CD14-positive monocyte (primary cell): ENCODE results near the gene SH3GL3. TPM values are rescaled to one million over a fixed set of nuclear protein-coding genes. Genes with fewer than 3 reads are reported as not detected.

Experiments
- DNase-seq, 3 donors: peaks; one replicate each; pipeline ENCODE4 v3.0.0-alpha.2; 2011 to 2022
- H2AFZ ChIP-seq: 2 replicates; pipeline ENCODE4 v1.6.0; 2012; ENCODE audit warnings: mild to moderate bottlenecking, low read depth, low read length, inconsistent platforms; ENCODE audit not compliant: insufficient read depth, poor library complexity, severe bottlenecking
- H3K27ac ChIP-seq, 2 donors: 1 replicate in 1 of 2; 2 replicates in 1 of 2; pipeline ENCODE4 v1.5.1; 2012 to 2013; ENCODE audit warnings: low read length in 2 of 2, control low read depth in 1 of 2, inconsistent platforms in 1 of 2, low read depth in 1 of 2, mild to moderate bottlenecking in 1 of 2
- H3K27me3 ChIP-seq, 2 donors: one replicate each; pipeline versions ENCODE4 v1.6.0 to v1.6.1; 2011 to 2013; ENCODE audit warnings: low read length in 2 of 2; ENCODE audit not compliant: control insufficient read depth in 2 of 2, insufficient read depth in 2 of 2
- H3K36me3 ChIP-seq, 2 donors: replicated peaks in 1 of 2; 1 replicate in 1 of 2; 2 replicates in 1 of 2; pipeline versions ENCODE4 v1.5.1 to v1.6.1; 2012 to 2013; ENCODE audit warnings: low read length in 2 of 2, control low read depth in 1 of 2, inconsistent platforms in 1 of 2, mild to moderate bottlenecking in 1 of 2; ENCODE audit not compliant: insufficient read depth in 2 of 2, control insufficient read depth in 1 of 2
- H3K4me1 ChIP-seq, 2 donors: 1 replicate in 1 of 2; 2 replicates in 1 of 2; pipeline versions ENCODE4 v1.5.1 to v1.6.1; 2012 to 2013; ENCODE audit warnings: low read length in 2 of 2, control low read depth in 1 of 2, inconsistent platforms in 1 of 2, mild to moderate bottlenecking in 1 of 2, moderate library complexity in 1 of 2; ENCODE audit not compliant: insufficient read depth in 2 of 2, control insufficient read depth in 1 of 2
- H3K4me2 ChIP-seq: replicated peaks from 2 replicates; pipeline ENCODE3; 2012; ENCODE audit warnings: low read length, moderate library complexity, mild to moderate bottlenecking; ENCODE audit not compliant: poor library complexity, severe bottlenecking; ENCODE audit errors: extremely low read depth
- H3K4me3 ChIP-seq, 3 experiments: fragments of 200-600 bp in 1 of 3; sonication (generic) in 1 of 3; replicated peaks in 1 of 3; 1 replicate in 2 of 3; 2 replicates in 1 of 3; pipeline ENCODE4 v1.5.1; 2011 to 2013; ENCODE audit warnings: low read length in 3 of 3, mild to moderate bottlenecking in 3 of 3, control low read depth in 2 of 3, low read depth in 2 of 3, inconsistent platforms in 1 of 3, moderate library complexity in 1 of 3
- H3K79me2 ChIP-seq: 2 replicates; pipeline ENCODE4 v1.6.0; 2012; ENCODE audit warnings: mild to moderate bottlenecking, control low read depth, inconsistent platforms, low read length, moderate library complexity; ENCODE audit not compliant: insufficient read depth
- H3K9ac ChIP-seq: 2 replicates; pipeline ENCODE4 v1.6.0; 2017; ENCODE audit warnings: low read length, mild to moderate bottlenecking; ENCODE audit not compliant: insufficient read depth, poor library complexity, severe bottlenecking
- H3K9me3 ChIP-seq, 2 donors: replicated peaks in 1 of 2; 1 replicate in 1 of 2; 2 replicates in 1 of 2; pipeline versions ENCODE4 v1.5.1 to v1.6.1; 2012 to 2013; ENCODE audit warnings: low read length in 2 of 2, control low read depth in 1 of 2; ENCODE audit not compliant: control insufficient read depth in 1 of 2, insufficient read depth in 1 of 2
- H4K20me1 ChIP-seq: 2 replicates; pipeline ENCODE4 v1.6.0; 2012; ENCODE audit warnings: mild to moderate bottlenecking, low read length, control low read depth, moderate library complexity; ENCODE audit not compliant: insufficient read depth
- H3K27ac Mint-ChIP-seq, 7 donors: one replicate each; pipeline ENCODE4 v1.8.0; 2020; ENCODE audit warnings: mild to moderate bottlenecking in 7 of 7, mixed read lengths in 7 of 7, moderate library complexity in 6 of 7, inconsistent platforms in 2 of 7
- H3K27me3 Mint-ChIP-seq, 3 donors: one replicate each; pipeline ENCODE4 v1.8.0; 2021 to 2022; ENCODE audit warnings: low read depth in 3 of 3, mild to moderate bottlenecking in 3 of 3, mixed read lengths in 3 of 3, moderate library complexity in 3 of 3, inconsistent platforms in 1 of 3
- H3K36me3 Mint-ChIP-seq, 2 donors: one replicate each; pipeline ENCODE4 v1.8.0; 2020; ENCODE audit warnings: mixed read lengths in 2 of 2, inconsistent platforms in 1 of 2, mild to moderate bottlenecking in 1 of 2
- H3K4me1 Mint-ChIP-seq: one replicate; pipeline ENCODE4 v1.8.0; 2020; ENCODE audit warnings: mild to moderate bottlenecking, mixed read lengths
- H3K4me3 Mint-ChIP-seq, 2 donors: one replicate each; pipeline ENCODE4 v1.8.0; 2020; ENCODE audit warnings: mild to moderate bottlenecking in 2 of 2, mixed read lengths in 2 of 2, moderate library complexity in 1 of 2
- H3K9me3 Mint-ChIP-seq, 7 donors: one replicate each; pipeline ENCODE4 v1.8.0; 2020 to 2022; ENCODE audit warnings: mixed read lengths in 7 of 7, mild to moderate bottlenecking in 6 of 7, moderate library complexity in 6 of 7, inconsistent platforms in 2 of 7
- WGBS: methylation state at CpG from one replicate; pipeline ENCODE4 v1.1.5; 2013; ENCODE audit warnings: missing lambda C conversion rate; ENCODE audit not compliant: insufficient coverage; 5-methylcytosine and 5-hydroxymethylcytosine counted together
- intact Hi-C, 2 donors: fragments of 100-400 bp; cut with micrococcal nuclease; formaldehyde crosslinking; loops; one replicate each; pipeline versions ENCODE4 v1.15.0 to v1.15.1; 2023
- polyA plus RNA-seq, 3 donors: library from polyadenylated mRNA; depleted of rRNA in 1 of 3; unstranded in 2 of 3; stranded (reverse) in 1 of 3; fragments of 300-500 nt in 2 of 3; fragments of >200 nt in 1 of 3; fragmentation: Illumina TruSeq in 2 of 3; gene quantifications; 1 replicate in 2 of 3; 2 replicates in 1 of 3; pipeline ENCODE4 v1.2.3, GENCODE V29; 2012 to 2021
- TF ChIP-seq, protein P1 (sequence below): fragments of 200-600 bp; IDR thresholded peaks from one replicate; pipeline ENCODE4 v1.8.0; 2022; ENCODE audit warnings: antibody characterized with exemption, mild to moderate bottlenecking

The SH3GL3 gene
- polyA plus RNA-seq, 3 donors = not detected

DNA sequence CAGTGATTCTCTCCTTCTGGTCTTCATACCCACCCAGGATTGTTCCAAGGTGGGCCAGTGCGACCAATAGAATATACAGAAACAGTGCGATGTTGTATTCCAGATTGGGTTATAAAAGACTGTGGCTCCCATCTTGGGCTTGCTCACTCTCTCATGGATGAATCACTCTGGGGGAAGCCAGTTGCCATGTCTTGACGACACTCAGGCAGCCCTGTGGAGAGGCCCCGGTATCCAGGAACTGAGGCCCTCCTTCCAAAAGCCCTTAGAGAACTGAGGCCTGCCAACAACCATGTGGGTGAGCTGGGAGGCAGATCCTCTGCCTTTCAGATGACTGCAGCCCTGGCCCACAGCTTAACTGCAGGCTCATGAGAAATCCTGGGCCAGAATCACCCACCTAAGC lies 57.2 kb downstream of the SH3GL3 start:
- H3K36me3 Mint-ChIP-seq = no peaks in the 10 kb centered on the region
- H3K4me1 ChIP-seq = no peaks in the 10 kb centered on the region

DNA sequence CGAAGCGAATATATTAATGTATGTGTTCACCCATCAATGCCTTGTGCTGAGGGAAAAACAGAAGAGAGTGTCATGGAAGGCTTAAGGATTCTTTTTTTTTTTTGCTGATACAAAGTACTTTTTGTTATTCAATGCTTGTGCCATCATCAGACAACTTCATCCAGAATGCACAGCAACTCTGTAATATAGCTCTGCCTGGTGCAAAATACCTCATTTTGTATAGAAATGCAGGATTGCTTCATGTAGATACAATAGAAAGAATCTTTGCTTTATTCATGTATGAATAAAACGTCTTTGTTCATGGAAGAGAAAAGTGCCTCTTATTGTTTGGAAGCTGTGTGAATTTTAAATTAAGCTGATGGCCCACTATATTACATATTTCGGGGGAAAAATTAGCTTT lies 62.9 kb downstream of the SH3GL3 start:
- Histone ChIP-seq H3K36me3 (no peaks in the 10 kb centered on the region), H3K27ac (no peak overlapping the region), H3K4me3 (no peak overlapping the region), H3K4me1 (no peaks in the 10 kb centered on the region), H3K9me3 (no peaks in the 10 kb centered on the region), H3K4me2 (no peak overlapping the region), H3K79me2 (no peaks in the 10 kb centered on the region), H3K27me3 (no peaks in the 10 kb centered on the region), H4K20me1 (no peaks in the 10 kb centered on the region), H2AFZ (no peak overlapping the region), H3K9ac (no peak overlapping the region)
- intact Hi-C loops = no loop called here
- TF ChIP-seq, protein P1, sequence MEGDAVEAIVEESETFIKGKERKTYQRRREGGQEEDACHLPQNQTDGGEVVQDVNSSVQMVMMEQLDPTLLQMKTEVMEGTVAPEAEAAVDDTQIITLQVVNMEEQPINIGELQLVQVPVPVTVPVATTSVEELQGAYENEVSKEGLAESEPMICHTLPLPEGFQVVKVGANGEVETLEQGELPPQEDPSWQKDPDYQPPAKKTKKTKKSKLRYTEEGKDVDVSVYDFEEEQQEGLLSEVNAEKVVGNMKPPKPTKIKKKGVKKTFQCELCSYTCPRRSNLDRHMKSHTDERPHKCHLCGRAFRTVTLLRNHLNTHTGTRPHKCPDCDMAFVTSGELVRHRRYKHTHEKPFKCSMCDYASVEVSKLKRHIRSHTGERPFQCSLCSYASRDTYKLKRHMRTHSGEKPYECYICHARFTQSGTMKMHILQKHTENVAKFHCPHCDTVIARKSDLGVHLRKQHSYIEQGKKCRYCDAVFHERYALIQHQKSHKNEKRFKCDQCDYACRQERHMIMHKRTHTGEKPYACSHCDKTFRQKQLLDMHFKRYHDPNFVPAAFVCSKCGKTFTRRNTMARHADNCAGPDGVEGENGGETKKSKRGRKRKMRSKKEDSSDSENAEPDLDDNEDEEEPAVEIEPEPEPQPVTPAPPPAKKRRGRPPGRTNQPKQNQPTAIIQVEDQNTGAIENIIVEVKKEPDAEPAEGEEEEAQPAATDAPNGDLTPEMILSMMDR = no peak
- H3K27ac Mint-ChIP-seq = no peak overlapping the region
- peaks cover 0 to 11% (median 2%) of the 10 kb centered on the region in 7 donors for H3K9me3 Mint-ChIP-seq
- H3K4me3 Mint-ChIP-seq = no peak overlapping the region
- no CpG with 5 or more reads among the region's 4 CpGs for WGBS
- peaks cover 0 to 2% (median 2%) of the 10 kb centered on the region in 3 donors for H3K27me3 Mint-ChIP-seq
- no peaks in the 10 kb centered on the region for H3K4me1 Mint-ChIP-seq
- no peak for DNase-seq
- H3K36me3 Mint-ChIP-seq = no peaks in the 10 kb centered on the region

More for the DNA sequence above, 57.2 kb downstream of the SH3GL3 start:
- Mint-ChIP-seq H3K27me3 (peaks cover 0 to 2% (median 0%) of the 10 kb centered on the region in 3 donors), H3K4me1 (no peaks in the 10 kb centered on the region), H3K27ac (no peak overlapping the region), H3K4me3 (no peak overlapping the region), H3K9me3 (peaks cover 0 to 8% (median 2%) of the 10 kb centered on the region in 7 donors)
- Histone ChIP-seq H3K27ac (no peak overlapping the region), H3K27me3 (no peaks in the 10 kb centered on the region), H3K36me3 (no peaks in the 10 kb centered on the region), H3K4me3 (no peak overlapping the region), H4K20me1 (no peaks in the 10 kb centered on the region), H3K9me3 (no peaks in the 10 kb centered on the region), H3K4me2 (no peak overlapping the region), H2AFZ (no peak overlapping the region), H3K9ac (no peak overlapping the region), H3K79me2 (no peaks in the 10 kb centered on the region)
- no peak for DNase-seq
- intact Hi-C loops = no loop called here
- WGBS = 100% methylated on average over 2 of the region's 4 CpGs
- TF ChIP-seq, protein P1 = no peak
